ENCODE results near the gene KCND2.

KCND2 gene

DNA sequence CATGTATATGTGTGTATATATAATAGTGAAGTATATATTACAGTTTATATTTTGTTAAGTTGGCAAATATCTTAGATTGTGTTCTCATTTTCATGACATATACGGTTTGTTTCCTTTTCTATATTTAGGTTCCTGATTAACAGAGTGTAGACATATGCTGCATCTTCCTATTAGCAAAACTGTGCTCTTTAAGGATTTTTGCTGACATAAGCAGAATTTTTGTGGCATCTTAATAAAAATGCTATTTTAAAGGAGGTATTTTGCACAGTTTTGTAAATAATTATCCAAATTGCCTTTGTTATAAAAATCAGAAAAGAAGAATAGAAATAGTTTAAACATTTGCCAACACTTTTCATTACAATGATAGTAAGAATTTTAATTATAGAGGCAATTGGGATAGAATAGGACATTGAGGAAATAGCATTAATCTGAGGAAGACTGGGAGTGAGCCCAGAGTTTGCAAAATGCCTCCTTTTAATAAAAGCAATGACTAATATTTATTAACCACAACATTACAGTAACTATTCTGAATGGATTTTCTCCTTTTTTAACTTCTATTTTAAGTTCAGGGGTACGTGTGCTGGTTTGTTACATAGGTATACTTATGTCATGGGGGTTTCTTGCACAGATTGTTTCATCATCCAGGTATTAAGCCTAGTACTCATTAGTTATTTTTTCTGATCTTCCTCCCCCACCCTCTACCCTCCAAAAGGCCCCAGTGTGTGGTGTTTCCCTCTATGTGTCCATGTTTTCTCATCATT lies 38.2 kb downstream of the KCND2 start:
- DNase-seq: no peak

DNA sequence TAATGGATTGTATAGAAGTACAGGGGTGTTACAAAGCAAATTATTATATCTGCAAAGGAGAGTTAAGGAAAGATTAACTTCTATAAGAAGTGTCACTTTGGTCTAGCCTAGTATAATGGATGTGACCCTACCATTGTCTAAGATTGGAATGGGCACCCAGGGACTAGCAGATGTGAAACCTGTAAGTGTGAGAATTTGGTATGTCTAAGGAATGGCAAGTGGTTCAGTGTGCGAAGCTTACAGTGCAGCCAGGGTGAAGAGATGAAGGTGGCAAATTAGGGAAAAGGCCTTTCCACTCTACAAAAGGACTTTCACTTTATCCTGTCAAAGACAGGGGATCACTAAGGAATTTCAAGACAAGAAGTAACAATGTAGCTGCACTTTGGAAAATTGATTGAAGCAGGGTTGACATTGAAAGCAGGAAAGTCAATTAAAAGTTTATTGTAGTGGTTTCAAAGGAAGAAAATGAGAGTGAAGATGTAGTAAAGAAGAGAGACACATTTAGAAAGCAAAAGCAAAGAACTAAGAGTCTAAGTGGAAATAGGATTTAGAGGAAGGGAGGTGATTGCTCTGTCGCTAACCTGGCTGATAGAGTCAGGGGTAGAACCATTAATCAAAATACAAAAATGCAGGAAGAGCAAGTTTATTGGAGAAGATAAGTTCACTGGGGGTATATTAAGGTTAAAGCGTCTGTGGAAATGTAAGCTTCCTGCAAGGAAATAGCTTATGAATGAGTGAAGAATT lies 47.4 kb downstream of the KCND2 start:
- DNase-seq: no peak

DNA sequence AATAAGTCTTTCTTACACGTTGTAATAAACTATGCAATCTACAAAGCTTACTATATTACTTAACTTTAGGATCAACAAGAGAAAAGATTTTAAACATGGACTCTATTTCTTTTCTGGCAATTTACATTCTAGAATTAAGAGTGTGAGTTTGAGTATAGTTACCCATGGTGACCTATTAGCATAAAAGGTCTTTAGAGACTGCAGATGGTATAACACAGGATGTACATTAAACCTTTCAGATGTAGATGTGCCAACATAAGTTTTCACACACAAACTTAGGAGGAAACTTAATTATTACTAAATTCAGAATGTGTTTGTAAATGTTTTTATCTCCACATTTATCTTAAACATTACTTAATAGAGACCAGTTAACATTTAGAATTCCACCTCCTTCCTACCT lies 54.1 kb downstream of the KCND2 start:
- no peak for DNase-seq

DNA sequence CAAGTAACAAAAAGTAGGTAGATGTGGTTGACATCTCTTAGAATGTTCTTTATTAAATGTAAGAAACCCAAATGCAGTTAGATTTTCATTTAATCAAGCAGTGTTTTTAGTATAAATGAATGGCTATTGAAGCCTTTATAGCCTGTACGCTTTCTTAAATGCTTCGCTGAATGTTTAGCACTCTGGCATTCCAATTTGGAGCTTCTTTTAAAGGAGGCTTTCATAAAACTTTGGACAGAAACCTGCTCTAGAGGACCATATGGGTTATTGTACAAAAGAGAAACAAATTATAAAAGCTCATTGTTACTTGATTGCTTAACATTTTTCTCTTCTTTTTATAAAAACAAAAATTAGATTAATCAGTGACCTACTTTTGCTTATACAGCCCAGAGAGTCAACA lies 59.5 kb downstream of the KCND2 start:
- no peak for DNase-seq

DNA sequence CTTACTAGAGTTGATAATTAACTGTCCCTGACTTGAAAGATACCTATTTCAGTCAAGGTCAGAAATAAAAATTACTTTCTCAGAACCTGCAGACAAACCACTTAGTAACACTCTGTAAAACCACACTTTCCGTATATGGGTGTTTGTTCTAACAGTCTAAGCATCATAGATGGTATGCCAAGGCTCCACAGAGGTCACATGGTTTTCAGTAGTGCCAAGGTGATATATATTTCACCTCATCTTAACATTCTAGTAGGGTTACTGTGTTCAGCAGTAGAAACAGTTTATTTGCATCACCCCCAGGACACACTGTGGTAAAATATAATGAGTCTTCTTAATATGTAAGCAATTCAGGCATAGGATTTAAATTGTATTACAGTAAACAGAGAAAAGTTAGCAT lies 61.5 kb downstream of the KCND2 start:
- DNase-seq: no peak

DNA sequence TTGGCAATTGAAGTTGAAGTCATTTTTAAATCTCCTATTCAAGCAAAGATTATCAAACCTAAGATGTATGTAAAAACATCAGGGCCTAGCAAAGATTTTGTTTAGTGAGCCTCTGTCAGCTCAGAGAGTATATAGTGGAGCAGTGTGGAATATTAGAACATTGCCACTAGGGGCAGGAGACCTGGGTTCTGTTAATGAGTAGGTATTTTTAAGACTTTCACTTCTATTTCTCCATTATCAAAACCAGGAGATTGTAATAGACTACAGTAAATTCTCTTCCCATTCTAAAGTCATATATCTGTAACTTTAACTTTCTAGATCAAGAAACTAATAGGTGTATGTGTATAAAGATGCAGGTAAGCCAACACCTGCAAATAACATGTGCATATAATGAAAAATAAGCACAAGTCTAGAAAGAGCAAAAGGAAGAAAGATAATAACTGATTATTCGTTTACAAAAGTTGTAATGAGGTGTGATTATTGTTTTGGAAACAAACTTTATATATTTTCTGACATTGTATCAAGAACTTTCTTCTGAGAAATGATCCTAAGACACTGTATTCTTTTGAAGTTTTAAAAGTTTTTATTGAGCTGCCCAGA lies 64.4 kb downstream of the KCND2 start:
- no peak for DNase-seq

DNA sequence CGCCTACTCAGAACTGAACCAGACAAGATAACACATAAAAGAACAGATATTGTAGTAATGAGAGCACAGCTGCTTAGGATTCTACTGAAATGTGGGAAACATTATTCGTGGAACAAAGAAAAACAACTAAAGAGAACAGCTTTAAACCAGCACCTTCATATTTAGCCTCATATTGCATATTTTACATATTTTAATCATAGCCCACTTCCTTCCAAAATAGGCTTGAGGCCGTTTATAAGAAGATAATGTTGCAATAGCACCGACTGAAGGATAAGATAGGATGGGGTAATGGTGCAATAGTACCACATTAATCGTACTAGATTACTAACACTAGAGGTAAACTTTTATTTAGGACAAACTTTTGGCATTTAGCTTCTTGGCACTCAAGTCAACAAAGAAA lies 71.3 kb downstream of the KCND2 start:
- DNase-seq: no peak

DNA sequence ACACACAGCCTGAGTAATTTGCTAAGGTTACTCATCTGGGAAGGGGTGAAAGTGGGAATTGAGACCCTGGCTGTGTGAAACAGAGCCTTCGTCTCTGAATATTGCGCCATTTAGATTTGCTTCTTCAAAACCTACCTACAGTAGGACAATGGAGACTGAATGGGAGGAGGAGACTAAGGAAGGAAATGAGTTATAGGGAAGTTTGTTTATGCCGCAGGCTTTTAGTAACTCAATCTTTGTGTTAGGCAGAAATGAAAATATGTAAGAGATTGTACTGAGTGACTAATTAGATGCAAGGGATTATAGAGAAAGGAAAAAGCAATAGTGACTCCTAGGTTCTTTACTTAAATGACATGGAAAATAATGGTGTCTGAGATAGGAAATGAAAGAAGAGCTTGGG lies 80.2 kb downstream of the KCND2 start:
- DNase-seq: no peak

DNA sequence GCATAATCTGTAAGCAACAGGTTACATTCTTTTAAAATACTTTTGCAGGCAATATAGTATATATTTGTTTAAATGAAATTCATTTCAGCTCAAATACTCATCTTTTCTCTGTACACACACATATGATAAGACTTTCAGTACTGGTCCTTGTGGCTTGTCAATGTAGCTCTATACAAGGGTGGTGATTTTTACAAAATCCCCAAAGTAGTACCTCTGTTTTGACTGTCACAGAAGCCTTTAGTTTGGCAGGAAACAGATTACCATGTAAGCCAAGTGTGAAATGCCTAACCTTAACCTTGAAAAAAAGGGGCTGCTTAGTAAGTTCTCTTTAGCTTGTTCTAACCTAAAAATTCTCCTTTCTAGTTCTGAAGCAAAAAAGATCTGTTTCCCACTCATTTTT lies 87.9 kb downstream of the KCND2 start:
- no peak for DNase-seq

DNA sequence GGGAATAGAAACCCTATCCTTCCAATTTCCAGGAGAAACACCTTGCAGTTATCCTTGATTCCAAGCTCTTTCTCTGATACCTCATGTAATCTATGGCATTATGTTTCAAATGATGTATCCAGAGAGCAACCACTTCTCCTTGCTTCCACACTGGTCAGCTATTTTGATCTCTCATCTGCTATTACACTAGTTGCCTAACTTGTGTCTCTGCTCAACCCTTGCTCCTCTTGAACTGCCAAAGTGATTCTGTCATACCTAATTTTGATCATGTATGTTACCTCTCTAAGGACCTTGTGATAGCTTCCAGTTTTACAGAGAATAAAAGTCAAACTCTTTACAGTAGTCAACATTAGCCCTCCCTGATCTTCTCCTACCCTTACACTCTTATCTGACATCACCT lies 90.4 kb downstream of the KCND2 start:
- DNase-seq: no peak

DNA sequence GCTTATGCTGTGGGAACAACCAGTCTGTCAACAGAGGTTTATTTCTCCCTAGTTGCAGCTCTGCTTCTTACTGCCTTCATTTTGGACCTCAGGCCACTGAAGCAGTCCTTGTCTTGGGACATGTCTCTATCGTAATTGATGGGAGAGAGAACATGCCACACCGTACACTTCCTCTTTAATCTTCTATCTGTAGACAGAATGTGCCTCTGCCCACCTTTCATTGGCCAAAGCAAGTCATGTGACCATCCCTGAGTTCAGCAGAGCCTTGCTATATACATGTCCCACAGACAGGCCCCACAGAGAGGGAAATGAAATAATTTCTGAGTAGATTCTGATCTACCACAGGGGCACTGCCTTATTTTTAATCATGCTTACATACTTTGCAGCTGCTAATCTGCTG lies 98.0 kb downstream of the KCND2 start:
- no peak for DNase-seq

DNA sequence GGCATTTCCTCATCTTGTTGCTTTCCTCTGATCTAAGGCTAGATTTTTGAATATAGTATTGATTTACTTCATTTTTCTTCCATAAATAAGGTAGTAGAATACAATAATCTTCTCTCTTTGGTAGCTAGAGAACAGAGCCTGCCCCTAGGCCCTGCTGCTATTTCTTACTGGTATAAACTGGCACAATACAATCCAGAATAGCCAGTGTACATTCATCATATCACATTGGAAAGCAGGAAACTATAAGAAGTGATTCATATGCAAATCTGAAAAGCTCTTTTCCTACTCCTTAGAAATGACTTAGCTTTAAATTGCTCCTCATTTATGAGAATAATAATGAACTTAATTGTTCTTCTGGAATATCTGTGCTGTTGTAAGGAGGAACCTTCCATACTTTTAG lies 100.2 kb downstream of the KCND2 start:
- no peak for DNase-seq

DNA sequence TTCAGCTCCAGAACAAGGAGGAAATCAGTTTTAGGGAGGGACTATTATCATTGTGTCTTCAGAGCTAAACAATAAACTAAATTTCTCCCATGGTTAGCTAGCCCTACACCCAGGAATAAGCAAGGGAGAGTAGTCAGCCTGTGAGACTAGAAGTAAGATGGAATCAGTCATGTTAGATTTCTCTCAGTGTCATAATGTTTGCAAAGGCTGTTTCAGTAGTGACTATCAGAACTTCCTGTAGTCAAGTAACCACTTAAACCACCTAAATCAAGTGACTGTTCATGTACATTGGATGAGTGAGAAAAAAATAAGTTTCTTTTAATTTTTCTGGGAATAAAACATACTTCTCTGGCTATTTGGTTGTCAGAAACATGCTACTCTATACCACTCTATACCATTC lies 121.6 kb downstream of the KCND2 start:
- no peak for DNase-seq

DNA sequence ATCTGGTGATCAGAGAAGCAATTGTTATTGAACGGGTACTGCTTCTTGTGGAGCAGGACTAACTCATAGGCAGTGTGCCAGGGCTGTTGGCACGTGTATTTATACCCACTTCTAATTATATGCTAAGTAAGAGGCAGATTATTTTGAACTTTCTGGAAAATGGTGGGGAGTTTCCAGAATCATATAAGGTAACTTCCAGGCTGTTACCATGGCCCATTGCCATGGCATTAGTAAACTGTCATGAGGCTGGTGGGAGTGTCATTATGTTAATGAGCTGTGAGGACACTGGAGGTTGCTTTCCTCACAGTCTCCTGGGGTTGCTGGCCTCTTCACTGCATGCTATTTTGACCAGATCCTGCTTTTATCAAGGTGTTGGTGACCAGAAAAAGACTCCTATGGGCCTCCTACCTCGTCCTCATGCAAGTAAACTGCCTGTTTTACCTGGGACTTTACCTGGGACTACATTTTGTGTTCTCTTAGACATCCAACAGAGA lies 122.6 kb downstream of the KCND2 start:
- no peak for DNase-seq

DNA sequence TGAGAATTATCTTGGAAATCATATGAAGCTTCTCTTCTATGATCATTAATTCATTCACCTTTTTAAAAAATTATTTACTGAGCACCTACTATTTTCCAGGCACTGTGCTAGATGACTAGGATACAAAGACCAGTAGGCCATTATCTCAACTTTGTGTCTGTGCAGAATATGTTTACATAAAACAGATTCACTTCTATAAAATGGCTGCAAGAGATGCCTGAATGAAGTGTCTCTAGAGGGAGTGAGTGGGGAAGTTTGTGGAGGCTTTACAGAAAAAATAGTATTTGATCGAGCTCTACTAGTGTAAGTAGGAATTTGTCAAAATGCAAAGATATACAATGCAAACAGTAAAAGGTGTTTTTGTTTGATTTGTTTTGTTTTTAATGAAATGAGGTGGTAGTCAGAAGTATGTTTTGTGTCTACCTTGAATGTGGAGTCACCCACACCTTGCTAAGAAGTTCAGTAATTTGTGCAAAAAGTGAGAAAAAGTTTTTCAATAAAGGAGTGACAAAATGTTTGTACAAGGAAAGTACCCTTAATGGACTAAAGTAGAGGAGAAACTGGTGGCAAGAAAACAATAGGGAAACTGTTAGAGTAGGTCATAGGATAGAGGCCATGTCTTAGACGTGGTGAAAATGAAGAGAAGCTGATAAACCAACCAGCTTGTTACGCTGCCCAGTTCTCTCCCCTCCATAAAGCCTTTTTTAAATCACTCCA lies 125.5 kb downstream of the KCND2 start:
- no peak for DNase-seq

DNA sequence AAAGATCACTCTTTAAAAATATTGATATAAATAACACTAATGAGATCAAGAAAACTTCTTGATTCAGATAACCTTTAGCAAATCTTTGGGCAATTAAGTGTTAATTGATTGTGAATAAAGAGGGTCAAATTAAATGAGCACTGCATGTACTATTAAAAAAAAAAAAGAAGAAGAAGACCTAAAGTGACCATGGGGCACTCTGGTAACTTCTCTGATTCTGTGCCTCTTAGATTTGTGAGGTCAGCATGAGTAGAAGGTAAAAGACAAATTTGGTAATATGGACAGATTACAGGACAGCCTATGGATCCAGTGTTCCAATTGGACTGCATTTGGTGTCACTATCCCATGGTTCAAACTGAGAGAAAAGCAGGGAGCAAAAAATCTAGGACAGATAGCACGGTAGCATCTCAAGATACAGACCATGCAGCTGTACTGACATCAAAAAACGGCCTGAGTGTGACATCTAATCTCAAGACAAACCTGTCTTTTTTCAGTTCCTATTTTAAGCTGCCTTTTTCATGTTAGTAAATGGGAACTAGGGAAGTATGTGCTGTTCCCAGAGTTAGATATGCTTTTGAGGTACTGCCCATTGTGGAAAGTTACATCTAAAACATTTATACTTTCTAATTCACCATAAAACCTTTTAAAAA lies 128.0 kb downstream of the KCND2 start:
- no peak for DNase-seq

DNA sequence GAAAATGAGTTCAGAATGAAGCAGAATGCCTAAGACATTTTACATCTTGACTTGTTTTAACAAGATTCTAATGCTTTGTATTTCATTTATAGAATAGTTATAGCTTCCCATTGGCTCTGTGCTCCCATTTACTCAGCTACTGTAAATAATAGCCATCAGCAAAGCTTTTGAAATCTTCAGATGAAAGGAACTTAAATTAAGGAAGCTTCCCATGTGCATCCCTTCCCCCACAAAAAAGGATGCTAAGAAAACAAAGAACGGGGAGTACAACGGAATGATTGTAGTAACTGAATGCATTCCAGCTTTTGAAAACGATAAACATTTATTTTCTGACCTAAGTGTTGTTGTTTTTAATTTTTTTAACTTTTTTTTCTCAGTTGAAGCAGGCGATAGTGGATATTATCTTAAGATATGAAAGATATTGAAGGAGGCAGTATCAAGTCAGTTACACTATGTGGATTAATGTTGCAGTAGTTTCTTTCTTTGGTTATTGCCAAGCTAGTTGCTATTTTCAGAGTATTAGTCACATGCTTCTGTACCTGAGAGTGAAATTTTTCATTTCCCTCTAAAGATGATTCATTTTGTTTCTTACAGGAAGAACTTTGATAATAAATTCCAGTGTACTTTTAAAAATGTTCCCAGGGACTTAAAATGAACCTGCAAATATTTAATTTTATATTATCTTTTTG lies 129.2 kb downstream of the KCND2 start:
- DNase-seq: no peak

DNA sequence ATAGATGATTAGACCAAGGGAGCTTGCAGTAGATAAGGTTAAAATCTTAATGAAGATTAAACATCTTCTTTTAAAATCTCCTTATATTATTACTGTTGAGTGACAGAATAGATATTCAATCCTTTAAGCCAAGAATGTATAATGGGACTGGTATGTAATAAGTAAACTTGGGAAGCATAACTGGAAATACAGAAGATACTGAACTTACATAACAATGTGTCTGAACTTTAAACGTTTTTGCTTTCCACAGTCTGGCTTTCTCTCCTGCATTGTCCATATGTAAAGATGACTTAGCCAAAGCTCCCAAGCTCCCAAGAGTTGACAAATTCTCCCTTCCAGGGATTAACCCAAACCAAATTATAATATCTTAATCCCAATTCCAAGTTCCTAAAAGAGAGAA lies 129.8 kb downstream of the KCND2 start:
- DNase-seq: no peak

DNA sequence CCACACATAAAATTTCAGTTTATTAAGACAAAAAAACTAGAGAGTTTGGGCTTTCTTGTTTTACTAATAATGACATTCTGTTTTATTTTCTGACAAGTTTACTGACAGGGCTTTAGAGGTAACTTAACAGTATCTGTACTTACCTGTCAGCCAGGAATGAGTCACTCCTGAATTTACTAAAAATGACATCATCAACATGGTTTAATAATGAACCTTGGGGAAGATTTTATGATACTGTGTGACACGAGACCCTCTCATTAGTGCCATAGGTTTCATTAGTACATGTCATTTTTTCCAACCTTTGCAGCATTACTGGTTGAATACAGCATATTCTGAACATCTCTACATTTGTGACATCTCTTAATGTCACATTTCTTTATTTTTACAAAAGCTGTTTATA lies 131.1 kb downstream of the KCND2 start:
- DNase-seq: no peak

DNA sequence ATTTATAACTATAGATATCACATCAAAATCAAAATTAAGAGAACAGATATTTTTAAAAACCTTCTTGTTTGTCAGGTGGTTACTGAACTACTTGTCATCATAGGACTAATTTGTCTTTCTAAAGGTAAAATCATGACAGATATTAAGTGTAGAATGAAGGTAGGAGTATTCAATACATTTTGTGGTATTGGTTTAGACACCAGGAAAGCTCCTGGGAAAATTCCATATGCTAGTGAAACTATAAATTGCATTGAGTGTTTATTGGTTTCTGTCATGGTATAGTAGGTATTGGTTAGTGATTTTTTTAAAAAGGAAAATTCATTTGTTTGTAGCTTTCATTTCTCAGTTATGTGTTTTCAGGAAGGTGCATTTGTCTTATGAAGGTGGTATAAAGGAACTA lies 132.7 kb downstream of the KCND2 start:
- no peak for DNase-seq

DNA sequence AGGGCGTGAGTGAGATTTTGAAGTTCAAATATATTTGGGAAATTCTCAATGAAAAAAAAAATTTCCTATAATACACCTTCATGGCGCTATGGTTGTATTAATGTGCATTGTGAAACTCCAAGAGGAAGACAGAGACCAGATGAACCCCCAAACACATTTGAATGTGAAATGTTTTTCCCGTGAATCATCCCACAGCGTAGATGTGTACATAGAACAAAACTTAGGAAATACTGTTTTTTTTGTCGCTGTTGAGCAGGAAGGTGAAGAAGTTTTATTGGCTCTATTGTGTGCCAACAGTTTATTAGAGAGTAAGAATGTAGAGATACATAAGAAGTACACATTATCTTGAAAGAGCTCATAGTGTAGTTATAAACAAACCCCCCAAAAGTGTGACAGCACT lies 134.0 kb downstream of the KCND2 start:
- no peak for DNase-seq
